ENCODE data around the gene EIF4E1B. TPM values are rescaled to one million over a fixed set of nuclear protein-coding genes. Genes with fewer than 3 reads are reported as not detected.
"Not testable (repeated sequence)": the region's sequence is repeated elsewhere in the genome, so short reads cannot be mapped to it uniquely, and the experiment has no call there.

The EIF4E1B gene
- total RNA-seq, 2 experiments from 2014 or later = not detected

DNA sequence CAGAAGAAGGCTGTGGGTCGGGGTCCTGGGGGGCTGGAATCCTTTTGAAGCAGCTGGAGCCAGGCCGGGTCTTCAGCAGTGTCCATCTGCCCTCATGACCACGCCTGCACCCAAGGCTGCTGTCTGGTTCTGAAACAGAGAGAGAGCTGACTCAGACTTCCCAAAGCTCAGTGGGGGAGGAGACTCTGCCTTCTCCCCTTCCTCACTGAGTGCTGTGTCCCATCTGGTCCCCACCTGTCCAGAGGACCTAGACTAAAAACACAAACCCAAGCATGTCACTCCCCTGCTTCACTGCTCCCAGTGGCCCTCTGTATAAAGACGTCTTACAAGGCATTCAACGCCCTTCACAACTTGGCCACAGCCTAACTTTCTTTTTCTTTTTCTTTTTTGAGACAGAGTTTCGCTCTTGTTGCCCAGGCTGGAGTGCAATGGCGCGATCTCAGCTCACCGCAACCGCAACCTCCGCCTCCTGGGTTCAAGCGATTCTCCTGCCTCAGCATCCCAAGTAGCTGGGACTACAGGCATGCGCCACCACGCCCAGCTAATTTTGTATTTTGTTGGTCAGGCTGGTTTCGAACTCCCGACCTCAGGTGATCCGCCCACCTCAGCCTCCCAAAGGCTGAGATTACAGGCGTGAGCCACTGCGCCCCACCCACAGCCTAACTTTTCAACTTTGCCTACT, 30.6 kb upstream of the EIF4E1B start:
- CTCF ChIA-PET = interaction anchor here (1.3 kb wide), 2 partner anchors 26 to 53 kb away, joined by 3 to 4 read pairs; no protein-coding TSS in a partner anchor
- POLR2A ChIA-PET = not testable (repeated sequence)

DNA sequence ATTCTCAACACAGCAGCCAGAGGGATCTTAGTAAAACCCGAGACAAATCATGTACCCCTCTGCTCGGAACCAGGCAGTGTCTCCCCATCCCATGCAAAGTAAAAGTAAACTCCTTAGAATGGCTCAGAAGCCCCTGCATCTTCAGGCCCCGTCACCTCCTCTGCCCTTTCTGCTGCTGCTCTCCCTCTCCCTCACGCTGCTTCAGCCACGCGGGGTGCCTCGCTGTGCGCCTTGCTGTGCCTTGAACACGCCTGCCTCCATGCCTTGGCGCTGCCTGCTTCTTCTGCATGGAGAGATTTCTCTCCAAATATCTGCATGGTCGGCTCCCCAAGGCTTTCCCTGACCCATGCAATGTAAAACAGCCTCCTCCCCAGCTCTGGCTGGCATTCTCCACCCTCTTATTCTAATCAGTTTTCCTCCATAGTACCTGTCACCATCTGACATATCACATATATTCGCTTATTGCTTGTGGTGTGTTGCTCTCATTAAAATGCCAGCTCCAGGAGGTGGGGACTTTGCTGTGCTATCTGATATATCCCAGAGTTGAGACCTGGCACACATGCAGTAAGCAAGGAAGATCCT, 28.5 kb upstream of the EIF4E1B start:
- ChIA-PET CTCF (no interaction called here), POLR2A (no interaction called here)

DNA sequence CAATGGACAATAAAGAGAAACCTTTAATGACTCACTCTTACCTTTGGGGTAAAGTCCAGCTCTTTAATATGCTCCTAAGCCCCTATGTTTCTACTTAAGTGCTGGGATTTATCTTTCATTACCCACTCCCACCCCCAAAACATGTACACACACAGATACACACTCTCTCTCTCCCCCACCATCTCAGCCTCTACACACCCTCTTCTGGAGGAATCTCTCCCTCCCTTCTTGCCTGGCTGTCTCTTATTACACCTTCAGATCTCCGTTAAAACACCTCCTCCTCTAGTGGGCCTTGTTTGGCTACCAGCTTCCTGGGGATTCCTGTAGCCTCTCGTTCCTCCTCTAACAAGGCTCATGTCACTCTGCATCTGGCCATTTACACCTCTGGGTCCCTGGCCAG, 27.4 kb upstream of the EIF4E1B start:
- ChIA-PET POLR2A (no interaction called here), CTCF (no interaction called here)

DNA sequence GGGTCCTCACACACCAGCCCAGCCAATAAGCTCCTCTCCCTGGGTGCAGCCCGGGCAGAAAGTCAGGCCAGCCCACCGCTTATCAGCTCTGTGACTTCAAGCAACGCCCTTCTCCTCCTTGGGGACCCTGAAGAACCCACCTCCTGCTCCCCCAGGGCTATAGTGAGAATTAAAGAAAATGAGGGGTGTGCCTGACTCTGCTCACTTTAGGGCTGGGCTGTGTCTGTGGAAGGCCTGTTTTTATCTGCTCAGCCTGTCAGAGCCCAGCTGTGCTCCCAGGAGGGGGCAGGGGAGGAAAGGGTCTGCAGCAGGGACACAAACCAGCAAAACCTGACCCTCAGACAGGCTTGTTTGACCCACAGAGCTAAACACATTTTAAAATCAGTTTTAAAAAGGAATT, 24.4 kb upstream of the EIF4E1B start:
- POLR2A ChIA-PET = interaction anchor here (0.6 kb wide), 1 partner anchor 177 kb away, joined by 11 read pairs; no protein-coding TSS in a partner anchor
- CTCF ChIA-PET = interaction anchor here (0.7 to 1.8 kb wide), 2 partner anchors 9 to 189 kb away, joined by 3 to 6 read pairs; no protein-coding TSS in a partner anchor

DNA sequence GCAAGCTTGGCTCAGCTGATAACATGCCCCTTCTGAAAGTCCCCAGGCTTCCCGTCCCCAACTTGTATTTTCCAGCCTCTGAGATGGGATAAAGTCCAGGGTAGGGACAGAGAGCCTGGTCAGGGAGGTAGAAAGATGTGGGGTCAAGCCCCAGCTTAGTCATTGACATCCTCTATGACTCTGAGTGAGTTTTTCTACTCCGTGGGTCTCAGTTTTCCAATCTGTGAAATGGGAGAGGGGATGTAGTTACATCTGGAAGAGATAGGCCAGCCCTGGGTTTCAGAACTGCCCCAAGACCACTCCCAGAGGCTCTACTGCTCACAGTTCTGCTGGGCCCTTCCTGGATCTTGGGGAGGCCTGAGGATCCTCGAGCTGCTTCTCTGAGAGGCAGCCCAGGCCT, 23.6 kb upstream of the EIF4E1B start:
- ChIA-PET CTCF (interaction anchor here (0.7 to 1.8 kb wide), 3 partner anchors 10 to 190 kb away, joined by 3 to 6 read pairs (median 4); no protein-coding TSS in a partner anchor), POLR2A (no interaction called here)

DNA sequence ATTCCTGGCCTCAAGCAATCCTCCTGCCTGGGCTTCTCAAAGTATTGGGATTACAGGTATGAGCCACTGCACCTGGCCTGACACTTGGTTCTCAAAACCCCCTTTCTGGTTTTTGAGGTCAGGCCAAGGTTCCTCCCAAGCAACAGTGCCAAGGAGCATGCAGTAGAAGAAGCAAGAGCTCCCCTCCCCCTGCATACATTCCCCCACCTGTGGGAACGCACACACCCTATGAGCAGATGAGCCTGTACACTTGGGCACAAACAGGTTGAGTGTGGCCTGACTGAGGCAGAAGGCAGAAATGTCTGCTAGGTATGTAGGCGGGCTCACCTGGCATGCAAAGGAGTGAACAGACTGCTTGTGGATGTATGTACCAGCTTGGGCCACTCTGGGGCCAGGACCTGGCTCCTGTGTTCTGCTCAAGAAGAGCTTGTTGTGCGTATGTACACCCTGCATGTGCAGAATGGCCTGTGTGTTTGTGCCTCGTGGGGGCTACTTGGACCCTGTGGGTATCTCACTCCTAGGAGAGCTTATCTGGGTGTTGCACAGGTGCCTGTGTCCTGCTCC, 22.3 kb upstream of the EIF4E1B start:
- ChIA-PET POLR2A (no interaction called here), CTCF (interaction anchor here (1.1 to 1.2 kb wide), 2 partner anchors 11 to 74 kb away, joined by 3 to 4 read pairs; no protein-coding TSS in a partner anchor)

DNA sequence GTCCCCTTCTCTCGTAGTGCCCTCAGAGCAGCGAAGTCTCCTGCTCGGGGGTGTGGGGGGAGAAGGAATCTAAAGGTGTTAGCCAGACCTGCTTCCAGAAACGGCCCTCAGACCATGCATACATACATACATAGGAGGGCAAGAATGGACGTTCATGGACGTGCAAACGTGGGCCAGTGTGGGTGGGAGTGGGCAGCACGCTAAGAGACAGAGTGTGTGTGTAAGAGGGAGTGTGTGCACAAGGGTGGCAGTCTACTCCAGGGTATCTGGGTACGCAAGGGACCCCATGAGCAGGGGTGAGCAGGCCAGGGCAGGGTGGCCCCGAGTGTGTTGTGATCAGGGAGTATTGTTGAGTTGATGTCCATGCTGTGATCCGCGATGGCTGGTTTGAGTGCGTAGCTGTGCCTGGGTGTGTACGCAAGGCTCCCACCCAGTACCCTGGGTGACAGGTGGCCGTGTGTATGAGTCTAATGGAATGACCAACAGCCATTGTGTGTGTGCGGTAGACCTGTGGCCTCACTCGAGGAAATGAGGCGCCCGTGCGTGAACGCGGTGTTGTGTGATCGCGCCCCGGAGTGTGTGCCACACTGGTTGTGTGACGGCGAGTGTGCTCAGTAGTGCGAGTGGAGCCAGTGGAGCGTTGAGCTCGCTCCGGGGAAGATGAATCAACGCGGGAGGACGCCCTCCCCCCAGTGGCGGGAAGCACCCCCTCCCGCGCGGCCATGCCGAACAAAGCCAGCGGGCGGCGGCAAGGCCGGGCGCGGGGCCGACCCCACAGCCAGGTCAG, 21.3 kb upstream of the EIF4E1B start:
- POLR2A ChIA-PET = interaction anchor here (1.3 kb wide), 1 partner anchor 37 kb away, joined by 3 read pairs; no protein-coding TSS in a partner anchor
- CTCF ChIA-PET = no interaction called here

DNA sequence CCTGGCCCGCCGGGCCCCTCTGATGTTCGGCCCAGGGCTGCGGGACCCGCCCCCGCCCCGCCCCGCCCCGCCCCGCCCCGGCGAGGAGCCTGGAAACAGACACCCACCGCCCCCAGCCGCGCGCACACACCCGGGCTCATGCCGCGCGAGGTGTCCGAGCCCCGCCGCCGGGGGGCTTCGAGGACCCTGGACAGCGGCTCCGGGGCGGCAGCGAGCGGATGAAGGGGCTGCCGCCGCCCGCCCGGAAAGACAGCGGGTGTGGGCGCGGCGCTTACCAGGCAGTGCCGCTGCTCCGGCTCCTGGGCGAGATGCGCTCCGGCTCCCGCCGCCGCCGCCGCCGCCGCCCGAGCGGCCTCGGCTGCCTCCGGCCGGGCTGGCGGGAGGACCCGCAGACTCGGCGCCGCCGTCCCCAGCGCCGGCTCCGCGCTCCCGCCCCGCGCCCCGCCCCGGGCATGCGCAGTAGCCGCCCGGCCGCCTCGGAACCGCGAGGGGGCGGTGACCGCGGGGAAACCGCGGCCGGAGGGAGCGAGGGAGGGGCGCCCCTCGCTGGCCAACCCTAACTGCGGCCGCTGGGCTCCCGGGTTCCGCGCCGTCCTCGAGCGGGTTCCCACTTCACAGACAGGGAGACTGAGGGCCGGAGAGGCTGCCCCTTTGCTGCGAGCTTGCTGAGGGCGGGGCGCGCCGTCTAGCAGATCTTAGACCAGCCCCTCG, 20.6 kb upstream of the EIF4E1B start, which contains the start of gene GPRIN1:
Gene GPRIN1 (minus strand): TSS at position 433 of the 711 bp plus-strand sequence. CDS start 10,322 bp downstream, outside the sequence.
- ChIA-PET POLR2A (interaction anchor here (1.3 kb wide), 1 partner anchor 37 kb away, joined by 3 read pairs; no protein-coding TSS in a partner anchor), CTCF (interaction anchor here (1.0 kb wide), 1 partner anchor 37 kb away, joined by 4 read pairs; no protein-coding TSS in a partner anchor)

DNA sequence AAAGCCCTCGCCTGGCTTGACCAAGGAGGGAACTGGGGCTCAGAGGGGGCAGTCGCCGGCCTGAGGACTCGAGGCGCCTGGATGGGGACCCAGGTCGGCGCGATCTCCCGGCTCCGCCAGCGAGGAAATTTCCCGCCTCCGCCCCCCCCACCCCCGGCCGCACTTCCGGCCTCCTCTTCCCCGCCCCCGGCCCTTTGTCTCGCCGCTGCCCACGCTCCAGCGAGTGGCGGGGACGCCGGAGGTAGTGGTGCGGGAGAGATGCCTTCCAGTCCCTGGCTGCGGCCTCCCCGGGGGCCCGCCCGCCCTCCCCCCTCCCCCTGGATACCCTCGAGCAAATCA, 20.1 kb upstream of the EIF4E1B start:
- ChIA-PET CTCF (interaction anchor here (1.0 kb wide), 1 partner anchor 36 kb away, joined by 4 read pairs; no protein-coding TSS in a partner anchor), POLR2A (interaction anchor here (1.3 kb wide), 1 partner anchor 36 kb away, joined by 3 read pairs; no protein-coding TSS in a partner anchor)

DNA sequence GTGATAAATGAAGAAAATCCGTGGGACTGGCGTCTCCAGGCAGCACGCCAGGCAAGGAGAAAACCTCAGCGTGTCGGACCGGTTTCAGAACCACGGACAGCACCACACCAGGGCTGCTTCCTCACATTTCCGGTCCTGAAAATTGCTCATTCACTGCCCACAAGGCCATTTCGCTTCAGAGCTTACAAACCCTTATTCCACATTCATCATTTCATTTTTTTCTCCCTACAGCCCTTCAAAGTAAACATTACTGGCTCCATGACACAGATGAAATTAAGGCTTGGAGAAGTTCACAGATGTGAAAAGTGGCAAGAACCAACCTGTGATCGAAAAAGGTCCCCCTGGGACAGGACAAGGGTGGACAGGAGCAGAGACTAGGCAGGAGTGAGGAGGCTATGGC, 19.0 kb upstream of the EIF4E1B start:
- ChIA-PET POLR2A (no interaction called here), CTCF (interaction anchor here (0.7 to 1.0 kb wide), 2 partner anchors 198 to 1070 kb away, joined by 3 read pairs; no protein-coding TSS in a partner anchor)

DNA sequence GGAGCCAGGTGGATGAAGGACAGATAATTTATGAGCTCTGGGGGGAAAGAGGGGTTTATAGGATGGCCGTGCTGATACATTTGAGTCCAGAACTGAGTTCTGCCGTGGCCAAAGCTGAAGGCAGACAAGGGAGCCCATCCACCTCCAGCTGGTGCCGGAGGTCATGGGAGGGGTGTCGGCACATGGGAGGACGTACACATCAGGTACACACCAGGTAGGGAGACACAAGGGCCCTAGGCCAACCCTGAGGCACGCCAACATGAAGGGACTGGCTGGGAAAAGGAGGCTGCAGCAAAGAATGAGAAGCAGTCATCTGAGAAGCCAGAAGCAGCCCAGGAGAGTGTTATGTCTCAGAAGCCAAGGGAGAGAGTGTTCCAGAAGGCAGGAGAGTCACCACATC, 18.5 kb upstream of the EIF4E1B start:
- ChIA-PET CTCF (interaction anchor here (0.7 to 1.0 kb wide), 2 partner anchors 197 to 1070 kb away, joined by 3 read pairs; no protein-coding TSS in a partner anchor), POLR2A (no interaction called here)

DNA sequence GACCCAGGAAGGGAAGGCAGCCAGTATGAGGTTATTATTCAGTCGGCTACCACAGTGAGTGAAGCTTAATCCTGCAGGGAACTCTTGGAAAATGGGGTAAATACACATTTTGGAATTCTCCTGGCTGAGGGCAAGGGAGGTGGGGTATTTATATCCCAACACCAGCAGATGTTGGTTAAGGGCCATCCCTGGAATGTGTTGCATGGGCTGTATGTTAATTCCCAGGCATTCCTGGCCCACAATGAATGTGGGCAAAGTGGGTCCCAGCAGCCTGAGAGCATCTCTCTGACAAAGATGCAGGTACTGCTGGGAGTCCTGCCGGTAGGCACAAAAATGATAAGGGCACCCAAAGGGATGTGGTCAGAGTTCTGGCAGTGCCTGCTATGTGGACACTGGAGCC, 17.6 kb upstream of the EIF4E1B start:
- POLR2A ChIA-PET = no interaction called here
- CTCF ChIA-PET = interaction anchor here (0.6 to 1.1 kb wide), 2 partner anchors 42 to 45 kb away, joined by 3 read pairs; no protein-coding TSS in a partner anchor

DNA sequence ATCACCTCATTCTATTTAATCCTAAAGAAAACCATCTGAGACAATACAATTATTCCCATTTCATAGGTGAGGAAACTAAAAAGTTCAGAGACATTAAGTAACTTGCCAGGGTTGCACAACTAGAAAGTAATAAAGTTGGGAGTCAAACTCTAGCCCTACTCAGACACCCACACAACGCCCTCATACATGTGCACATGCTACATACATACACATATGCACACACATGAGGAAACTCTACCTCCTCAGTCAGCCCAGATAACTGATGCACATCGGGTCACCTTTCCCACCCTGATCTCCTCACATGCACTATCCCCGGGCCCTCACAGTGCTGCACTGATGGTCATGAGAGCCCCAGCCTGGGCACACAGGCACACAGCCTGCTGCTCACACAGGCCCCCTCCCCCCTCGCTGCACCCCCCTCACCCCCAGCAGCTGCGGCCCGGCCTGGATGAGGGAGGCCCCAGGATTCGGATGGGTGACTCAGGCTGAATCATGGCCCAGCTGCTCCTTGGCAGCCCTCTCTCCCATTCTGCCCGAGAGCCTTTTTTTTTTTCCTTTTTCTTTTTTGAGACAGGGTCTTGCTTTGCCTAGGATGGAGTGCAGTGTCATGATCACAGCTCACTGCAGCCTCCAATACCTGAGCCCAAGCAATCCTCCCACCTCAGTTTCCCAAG, 15.5 kb upstream of the EIF4E1B start:
- CTCF ChIA-PET = no interaction called here
- POLR2A ChIA-PET = no interaction called here

DNA sequence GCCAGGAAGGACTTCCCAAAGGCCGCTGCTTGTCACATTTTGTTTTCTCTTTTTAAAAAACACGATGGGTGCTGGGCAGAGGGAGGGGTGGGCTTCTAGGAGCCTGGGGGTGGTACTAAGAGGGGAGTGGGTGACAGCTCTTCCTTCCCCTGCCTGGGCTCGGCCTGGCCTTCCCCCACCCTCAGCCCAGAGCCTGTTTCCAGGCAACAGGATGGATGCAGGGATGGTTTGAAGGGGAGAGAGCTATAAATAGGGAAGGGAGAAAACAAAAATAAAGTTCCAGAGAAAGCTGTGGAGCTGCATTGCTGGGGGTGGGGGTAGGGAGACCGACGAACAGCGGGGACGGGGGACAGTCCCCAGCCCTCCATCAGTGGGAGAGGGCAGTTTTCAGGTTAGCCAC, 14.0 kb upstream of the EIF4E1B start:
- CTCF ChIA-PET = interaction anchor here (1.5 kb wide), 1 partner anchor 14 kb away, joined by 4 read pairs; the partner anchor contains the start of genes EIF4E1B and SNCB
- POLR2A ChIA-PET = no interaction called here

DNA sequence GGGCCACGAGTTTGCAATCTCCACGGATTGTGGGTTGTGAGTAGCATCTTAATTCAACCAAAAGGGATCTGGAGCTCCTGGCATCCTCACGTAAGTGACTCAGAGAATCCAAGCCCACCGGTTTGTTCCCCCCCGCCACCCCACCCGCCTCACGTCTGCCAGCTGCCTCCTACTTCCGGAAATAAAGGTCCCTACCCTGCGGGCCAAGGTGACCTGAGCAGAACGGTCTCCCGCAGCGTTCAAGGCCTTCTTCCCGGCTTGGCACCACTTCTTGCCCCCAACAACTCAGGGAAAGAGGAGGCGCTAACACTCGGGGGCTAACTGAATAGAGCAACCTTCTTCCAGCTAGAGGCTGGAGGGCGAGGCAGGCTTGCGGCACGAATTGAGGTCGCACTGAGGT, 11.7 kb upstream of the EIF4E1B start:
- ChIA-PET POLR2A (no interaction called here), CTCF (interaction anchor here (0.7 to 0.8 kb wide), 3 partner anchors 11 to 35 kb away, joined by 3 to 4 read pairs (median 3); no protein-coding TSS in a partner anchor)

DNA sequence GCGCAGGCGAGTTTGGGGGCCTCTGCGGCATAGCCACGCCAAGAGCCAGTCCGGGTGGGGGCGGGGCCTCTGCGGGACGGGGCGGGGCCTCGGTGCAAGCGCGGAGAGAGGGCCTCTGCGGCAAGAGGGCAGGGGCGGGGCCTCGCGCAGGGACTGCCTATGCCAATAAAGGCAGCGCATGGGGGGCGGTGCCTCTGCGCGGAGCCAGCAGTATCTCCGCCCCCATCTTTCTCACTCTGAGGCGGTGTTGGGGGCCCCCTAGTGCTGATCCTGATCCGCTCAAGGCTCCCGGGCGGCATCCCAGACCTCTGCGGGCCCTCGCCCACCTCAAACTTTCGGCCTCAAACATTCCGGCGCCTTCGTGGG, 11.3 kb upstream of the EIF4E1B start:
- ChIA-PET POLR2A (no interaction called here), CTCF (interaction anchor here (0.7 to 0.8 kb wide), 3 partner anchors 12 to 35 kb away, joined by 3 to 4 read pairs (median 3); no protein-coding TSS in a partner anchor)

DNA sequence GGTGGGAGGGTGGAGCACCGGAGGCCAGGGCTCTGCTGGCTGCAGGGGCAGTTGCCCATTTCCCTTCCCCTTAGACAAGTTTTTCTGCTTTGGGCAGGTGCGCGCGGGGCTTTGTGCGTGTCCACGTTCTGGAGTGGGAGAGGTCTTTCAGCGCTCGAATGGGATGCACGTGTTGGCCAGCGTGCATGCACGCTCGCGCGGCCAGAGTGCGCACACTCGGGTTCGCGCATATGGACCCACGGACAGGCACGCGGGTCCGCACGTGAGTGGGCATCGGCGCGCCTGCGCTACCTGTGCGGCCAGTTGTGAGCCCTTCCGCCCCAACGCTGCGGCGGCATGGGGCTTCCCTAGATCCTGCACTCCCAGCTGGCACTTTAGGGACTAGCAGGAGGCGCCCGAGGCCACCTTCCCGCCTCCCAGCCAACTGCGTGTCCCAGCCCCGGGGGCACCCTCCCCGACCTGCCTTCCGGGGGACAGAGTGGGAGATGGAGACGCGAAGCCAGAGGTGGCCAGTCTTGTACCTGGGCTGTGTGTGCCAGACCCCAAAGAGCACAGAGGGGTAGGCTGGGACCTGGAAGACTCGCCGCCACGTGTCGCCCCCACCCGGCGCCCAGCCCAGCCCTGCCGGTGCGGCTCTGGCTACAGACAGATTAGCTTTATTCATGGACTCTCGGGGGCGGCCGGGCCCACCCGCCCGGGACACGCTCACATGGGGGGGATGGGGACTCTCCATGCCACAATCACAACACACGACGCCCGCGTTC, 10.7 kb upstream of the EIF4E1B start:
- ChIA-PET CTCF (no interaction called here), POLR2A (no interaction called here)
